Endothelial cell (in vitro differentiated cells): Measurements from ENCODE around the gene TTLL5. TPM values are rescaled to one million over a fixed set of nuclear protein-coding genes. Genes with fewer than 3 reads are reported as not detected.

Source experiments
- DNase-seq: peaks from one replicate; pipeline ENCODE4 v3.0.0; 2021; ENCODE audit warnings: low spot score
- H3K27ac Mint-ChIP-seq: one replicate; pipeline ENCODE4 v1.8.0; 2021; ENCODE audit warnings: mixed read lengths, inconsistent platforms; ENCODE audit not compliant: unreplicated experiment
- H3K27me3 Mint-ChIP-seq: one replicate; pipeline ENCODE4 v1.8.0; 2021; ENCODE audit warnings: mild to moderate bottlenecking, moderate library complexity, mixed read lengths, inconsistent platforms; ENCODE audit not compliant: unreplicated experiment
- H3K36me3 Mint-ChIP-seq: one replicate; pipeline ENCODE4 v1.8.0; 2021; ENCODE audit warnings: mild to moderate bottlenecking, low read depth, mixed read lengths, inconsistent platforms; ENCODE audit not compliant: unreplicated experiment
- H3K4me1 Mint-ChIP-seq: one replicate; pipeline ENCODE4 v1.8.0; 2021; ENCODE audit warnings: mild to moderate bottlenecking, mixed read lengths, inconsistent platforms; ENCODE audit not compliant: unreplicated experiment
- H3K4me3 Mint-ChIP-seq: one replicate; pipeline ENCODE4 v1.8.0; 2021; ENCODE audit warnings: mild to moderate bottlenecking, mixed read lengths, inconsistent platforms; ENCODE audit not compliant: unreplicated experiment
- H3K9me3 Mint-ChIP-seq: one replicate; pipeline ENCODE4 v1.8.0; 2021; ENCODE audit warnings: mixed read lengths, inconsistent platforms; ENCODE audit not compliant: unreplicated experiment
- total RNA-seq: library from RNA; stranded (reverse); fragmentation: NEBNext Ultra II Directional; extraction: Animal tissue kit (Norgen Biotek cat#: 25700); gene quantifications from one replicate; pipeline ENCODE4 v1.2.1, GENCODE V29; 2021; ENCODE audit not compliant: unreplicated experiment
- TF ChIP-seq, protein P1 (sequence below): fragments of 200-600 bp; sonication (generic); IDR thresholded peaks from one replicate; pipeline ENCODE4 v1.5.0; 2021; ENCODE audit warnings: antibody characterized with exemption; ENCODE audit not compliant: unreplicated experiment

TTLL5 gene
- total RNA-seq, 1 donor from 2014 or later = 62.8 TPM

DNA sequence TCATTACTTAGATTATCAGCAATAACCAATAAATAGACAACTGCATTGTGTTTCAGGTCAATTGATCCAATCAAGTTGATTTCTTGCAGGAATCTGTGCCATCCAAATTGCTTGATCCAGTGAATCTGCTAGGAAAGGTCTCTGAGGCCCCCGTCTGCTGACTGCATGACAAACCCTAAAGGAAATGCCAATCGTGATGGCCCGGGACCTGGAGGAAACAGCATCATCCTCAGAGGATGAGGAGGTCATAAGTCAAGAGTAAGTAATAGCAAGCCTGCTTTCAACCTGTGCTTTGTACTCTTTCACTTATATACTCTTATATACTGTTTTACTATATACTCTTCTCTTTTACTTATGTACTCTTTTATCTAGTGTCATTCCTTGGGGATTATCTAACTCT is 1.9 kb downstream of the TTLL5 start:
- H3K27me3 Mint-ChIP-seq = peaks cover 8% of the 10 kb centered on the region
- TF ChIP-seq, protein P1, sequence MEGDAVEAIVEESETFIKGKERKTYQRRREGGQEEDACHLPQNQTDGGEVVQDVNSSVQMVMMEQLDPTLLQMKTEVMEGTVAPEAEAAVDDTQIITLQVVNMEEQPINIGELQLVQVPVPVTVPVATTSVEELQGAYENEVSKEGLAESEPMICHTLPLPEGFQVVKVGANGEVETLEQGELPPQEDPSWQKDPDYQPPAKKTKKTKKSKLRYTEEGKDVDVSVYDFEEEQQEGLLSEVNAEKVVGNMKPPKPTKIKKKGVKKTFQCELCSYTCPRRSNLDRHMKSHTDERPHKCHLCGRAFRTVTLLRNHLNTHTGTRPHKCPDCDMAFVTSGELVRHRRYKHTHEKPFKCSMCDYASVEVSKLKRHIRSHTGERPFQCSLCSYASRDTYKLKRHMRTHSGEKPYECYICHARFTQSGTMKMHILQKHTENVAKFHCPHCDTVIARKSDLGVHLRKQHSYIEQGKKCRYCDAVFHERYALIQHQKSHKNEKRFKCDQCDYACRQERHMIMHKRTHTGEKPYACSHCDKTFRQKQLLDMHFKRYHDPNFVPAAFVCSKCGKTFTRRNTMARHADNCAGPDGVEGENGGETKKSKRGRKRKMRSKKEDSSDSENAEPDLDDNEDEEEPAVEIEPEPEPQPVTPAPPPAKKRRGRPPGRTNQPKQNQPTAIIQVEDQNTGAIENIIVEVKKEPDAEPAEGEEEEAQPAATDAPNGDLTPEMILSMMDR = no peak
- no peak for DNase-seq
- H3K4me1 Mint-ChIP-seq = peaks cover 26% of the 10 kb centered on the region
- H3K36me3 Mint-ChIP-seq = peaks cover 3% of the 10 kb centered on the region
- H3K27ac Mint-ChIP-seq = peak overlapping the region; percentile 92
- H3K4me3 Mint-ChIP-seq = peak overlapping the region; percentile 77
- H3K9me3 Mint-ChIP-seq = no peaks in the 10 kb centered on the region

DNA sequence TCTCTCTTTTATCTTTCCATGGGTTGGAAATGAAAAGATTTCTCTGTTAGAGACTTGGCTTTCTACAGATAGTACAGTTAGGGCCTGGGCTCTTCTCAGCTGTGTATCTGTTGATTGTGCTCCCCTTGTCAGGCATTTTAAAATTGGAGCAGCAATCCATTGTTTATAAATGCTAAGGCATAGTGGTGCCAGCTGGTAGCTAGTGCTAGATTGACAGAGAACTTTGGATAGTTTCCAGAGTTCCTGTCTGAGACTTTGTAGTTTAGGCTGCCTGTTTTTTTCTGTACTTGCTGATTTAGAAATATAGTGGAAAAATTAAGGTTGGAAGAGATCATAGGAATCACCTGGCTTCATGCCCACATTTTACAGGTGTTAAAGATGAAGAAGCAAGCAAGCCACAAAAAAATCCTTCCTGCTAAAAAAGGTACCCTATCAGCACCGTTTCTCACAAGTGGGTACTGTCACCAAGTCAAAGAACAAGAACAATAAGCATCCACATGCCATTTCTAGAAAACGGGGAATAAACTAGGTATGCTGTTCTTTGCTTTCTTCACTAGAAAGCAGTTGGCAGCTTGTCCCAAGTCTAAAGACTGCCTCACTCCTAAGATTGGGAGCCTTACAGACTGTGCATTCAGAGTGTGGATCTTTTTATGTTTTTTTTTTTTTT is 6.2 kb downstream of the TTLL5 start:
- TF ChIP-seq, protein P1 = no peak
- Mint-ChIP-seq H3K36me3 (peaks cover 15% of the 10 kb centered on the region), H3K4me3 (no peak overlapping the region), H3K27me3 (peaks cover 3% of the 10 kb centered on the region), H3K9me3 (no peaks in the 10 kb centered on the region), H3K4me1 (peaks cover 12% of the 10 kb centered on the region), H3K27ac (no peak overlapping the region)
- no peak for DNase-seq

DNA sequence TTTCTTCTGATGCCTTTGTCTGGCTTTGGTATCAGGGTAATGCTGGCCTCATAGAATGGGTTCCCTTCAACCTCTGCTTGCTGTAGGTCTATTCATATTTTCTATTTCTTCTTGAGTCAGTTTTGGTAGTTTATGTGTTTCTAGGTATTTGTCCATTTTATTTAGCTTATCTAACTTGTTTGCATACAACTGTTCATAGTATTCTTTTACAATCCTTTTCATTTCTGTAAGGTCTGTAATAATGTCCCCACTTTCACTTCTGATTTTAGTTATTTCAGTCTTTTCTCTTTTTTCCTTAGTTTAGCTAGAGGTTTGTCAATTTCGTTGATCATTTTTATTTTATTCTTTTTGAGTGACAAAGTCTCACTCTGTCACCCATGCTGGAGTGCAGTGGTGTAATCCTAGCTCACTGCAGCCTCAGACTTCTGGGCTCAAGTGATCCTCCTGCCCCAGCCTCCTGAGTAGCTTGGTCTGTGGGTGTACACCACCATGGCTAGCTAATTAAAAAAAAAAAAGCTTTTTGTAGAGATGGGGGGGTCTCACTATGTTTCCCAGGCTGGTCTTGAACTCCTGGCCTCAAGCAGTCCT is 11.7 kb downstream of the TTLL5 start:
- Mint-ChIP-seq H3K9me3 (no peaks in the 10 kb centered on the region), H3K4me1 (peaks cover 3% of the 10 kb centered on the region), H3K36me3 (peaks cover 16% of the 10 kb centered on the region), H3K4me3 (no peak overlapping the region), H3K27me3 (peaks cover 3% of the 10 kb centered on the region), H3K27ac (no peak overlapping the region)
- no peak for DNase-seq
- TF ChIP-seq, protein P1 = no peak

DNA sequence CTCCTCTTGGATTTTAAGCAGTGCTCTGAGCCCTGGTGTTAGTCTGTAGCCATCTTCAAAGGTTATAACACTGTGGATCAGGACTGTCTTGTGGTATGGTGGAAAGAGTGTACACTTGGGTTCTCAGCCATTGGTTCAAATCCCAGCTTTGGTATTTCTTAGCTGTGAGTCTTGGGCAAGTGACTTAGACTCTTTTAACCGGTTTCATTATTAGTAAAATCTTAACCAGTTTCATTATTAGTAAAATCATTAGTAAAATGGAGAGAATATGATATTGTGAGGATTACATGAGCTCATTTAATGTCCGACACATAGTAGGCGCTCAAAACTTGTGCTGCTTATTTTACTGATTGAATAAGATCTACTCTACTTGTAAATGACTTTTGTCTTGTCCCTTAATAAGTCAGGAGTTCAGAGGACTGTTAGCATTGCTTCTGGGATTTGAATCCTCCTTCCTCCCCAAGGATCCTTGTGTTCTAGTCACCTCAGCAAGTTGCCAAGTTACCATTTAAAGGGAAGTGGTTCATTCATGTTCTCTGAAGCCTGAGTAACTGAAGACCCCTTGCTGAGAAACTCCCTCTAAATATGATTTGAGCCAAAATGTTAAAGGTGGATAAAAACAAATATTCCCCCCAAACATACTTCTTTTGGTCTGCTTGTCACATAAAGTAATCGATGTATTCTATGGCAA is 12.4 kb downstream of the TTLL5 start:
- H3K27ac Mint-ChIP-seq = no peak overlapping the region
- H3K9me3 Mint-ChIP-seq = no peaks in the 10 kb centered on the region
- no peak for DNase-seq
- TF ChIP-seq, protein P1 = no peak
- peaks cover 3% of the 10 kb centered on the region for H3K4me1 Mint-ChIP-seq
- H3K27me3 Mint-ChIP-seq = no peaks in the 10 kb centered on the region
- no peak overlapping the region for H3K4me3 Mint-ChIP-seq
- peaks cover 19% of the 10 kb centered on the region for H3K36me3 Mint-ChIP-seq
